A549 (cell line): Measurements from ENCODE around the gene SFTPB.
"Not testable (repeated sequence)": the region's sequence is repeated elsewhere in the genome, so short reads cannot be mapped to it uniquely, and the experiment has no call there.

Experiments
- BCL3 ChIP-seq: fragments of >200 bp; sonication (Bioruptor Twin); formaldehyde crosslinking; IDR thresholded peaks from 3 replicates; pipeline ENCODE4 v1.6.1; 2016
- CEBPB ChIP-seq, 2 experiments: fragments of >200 bp in 1 of 2; sonication (Bioruptor Twin) in 1 of 2; formaldehyde crosslinking in 1 of 2; IDR thresholded peaks; 2 replicates each; pipeline ENCODE4 v1.6.1; 2012 to 2016
- EHMT2 ChIP-seq: fragments of 200-600 bp; sonication (generic); IDR thresholded peaks from 2 replicates; pipeline ENCODE4 v1.6.1; 2016; ENCODE audit warnings: antibody characterized with exemption, low read depth, mild to moderate bottlenecking, moderate library complexity
- HOXA7 ChIP-seq: fragments of 250-450 bp; sonication (Bioruptor Pico); IDR thresholded peaks from 2 replicates; pipeline ENCODE4 v1.5.0; 2020; ENCODE audit warnings: mild to moderate bottlenecking, moderate library complexity
- MYC ChIP-seq: IDR thresholded peaks from 2 replicates; pipeline ENCODE4 v1.6.1; 2012; ENCODE audit warnings: mild to moderate bottlenecking, inconsistent platforms, low read length, improper control_type of control experiment, borderline replicate concordance
- PHF8 ChIP-seq: fragments of 200-600 bp; sonication (generic); IDR thresholded peaks from 2 replicates; pipeline ENCODE4 v1.6.1; 2016; ENCODE audit warnings: low read depth, mild to moderate bottlenecking, antibody characterized with exemption, moderate library complexity, borderline replicate concordance
- POLR2A ChIP-seq: IDR thresholded peaks from 2 replicates; pipeline ENCODE4 v1.6.1; 2012; ENCODE audit warnings: mild to moderate bottlenecking, low read length
- RCOR1 ChIP-seq: fragments of 150-350 bp; IDR thresholded peaks from 2 replicates; pipeline ENCODE4 v1.6.1; 2014; ENCODE audit warnings: antibody characterized with exemption, low read length, low read depth
- SMC3 ChIP-seq: fragments of >200 bp; sonication (Bioruptor Twin); formaldehyde crosslinking; IDR thresholded peaks from 3 replicates; pipeline ENCODE4 v1.6.1; 2018; ENCODE audit warnings: inconsistent platforms
- TP53 ChIP-seq: fragments of 250-450 bp; sonication (Bioruptor Pico); IDR thresholded peaks from 2 replicates; pipeline ENCODE4 v1.5.0; 2021; ENCODE audit warnings: mild to moderate bottlenecking, moderate library complexity
- ZFP36 ChIP-seq: fragments of 450-650 bp; IDR thresholded peaks from 2 replicates; pipeline ENCODE4 v1.6.1; 2014; ENCODE audit warnings: borderline replicate concordance; ENCODE audit not compliant: partially characterized antibody
- TF ChIP-seq, protein P1 (sequence below): fragments of >200 bp; sonication (Bioruptor Twin); formaldehyde crosslinking; IDR thresholded peaks from 3 replicates; pipeline ENCODE4 v1.5.1; 2016
- TF ChIP-seq, protein P2 (sequence below): IDR thresholded peaks from 2 replicates; pipeline ENCODE4 v1.6.1; 2012
- TF ChIP-seq, protein P3 (sequence below): IDR thresholded peaks from 2 replicates; pipeline ENCODE4 v1.6.1; 2012; ENCODE audit warnings: low read depth, borderline replicate concordance

DNA sequence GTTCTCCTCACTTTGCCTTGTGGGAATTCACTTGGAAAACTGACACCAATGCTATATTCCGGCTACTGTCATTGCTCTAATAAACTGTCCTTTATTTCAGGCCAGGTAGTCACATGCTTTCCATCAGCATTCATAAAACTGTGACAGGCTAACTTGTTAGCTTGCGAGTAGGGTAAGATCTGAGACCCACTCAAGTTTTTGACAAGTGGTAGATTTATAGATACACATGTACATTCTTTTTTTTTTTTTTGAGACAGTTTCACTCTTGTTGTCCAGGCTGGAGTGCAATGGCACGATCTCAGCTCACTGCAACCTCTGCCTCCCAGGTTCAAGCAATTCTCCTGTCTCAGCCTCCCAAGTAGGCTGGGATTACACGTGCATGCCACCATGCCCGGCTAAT lies 50.3 kb downstream of the SFTPB start:
- TF ChIP-seq, protein P1, sequence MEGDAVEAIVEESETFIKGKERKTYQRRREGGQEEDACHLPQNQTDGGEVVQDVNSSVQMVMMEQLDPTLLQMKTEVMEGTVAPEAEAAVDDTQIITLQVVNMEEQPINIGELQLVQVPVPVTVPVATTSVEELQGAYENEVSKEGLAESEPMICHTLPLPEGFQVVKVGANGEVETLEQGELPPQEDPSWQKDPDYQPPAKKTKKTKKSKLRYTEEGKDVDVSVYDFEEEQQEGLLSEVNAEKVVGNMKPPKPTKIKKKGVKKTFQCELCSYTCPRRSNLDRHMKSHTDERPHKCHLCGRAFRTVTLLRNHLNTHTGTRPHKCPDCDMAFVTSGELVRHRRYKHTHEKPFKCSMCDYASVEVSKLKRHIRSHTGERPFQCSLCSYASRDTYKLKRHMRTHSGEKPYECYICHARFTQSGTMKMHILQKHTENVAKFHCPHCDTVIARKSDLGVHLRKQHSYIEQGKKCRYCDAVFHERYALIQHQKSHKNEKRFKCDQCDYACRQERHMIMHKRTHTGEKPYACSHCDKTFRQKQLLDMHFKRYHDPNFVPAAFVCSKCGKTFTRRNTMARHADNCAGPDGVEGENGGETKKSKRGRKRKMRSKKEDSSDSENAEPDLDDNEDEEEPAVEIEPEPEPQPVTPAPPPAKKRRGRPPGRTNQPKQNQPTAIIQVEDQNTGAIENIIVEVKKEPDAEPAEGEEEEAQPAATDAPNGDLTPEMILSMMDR, result not testable (repeated sequence)
- not testable (repeated sequence) for TF ChIP-seq HOXA7 (CRISPR knock-in tag); TP53 (CRISPR knock-in tag); CEBPB (IDR thresholded peaks at IDR 0.05); ZFP36; RCOR1; SMC3; PHF8; BCL3; MYC; EHMT2; POLR2A
- TF ChIP-seq, protein P2, sequence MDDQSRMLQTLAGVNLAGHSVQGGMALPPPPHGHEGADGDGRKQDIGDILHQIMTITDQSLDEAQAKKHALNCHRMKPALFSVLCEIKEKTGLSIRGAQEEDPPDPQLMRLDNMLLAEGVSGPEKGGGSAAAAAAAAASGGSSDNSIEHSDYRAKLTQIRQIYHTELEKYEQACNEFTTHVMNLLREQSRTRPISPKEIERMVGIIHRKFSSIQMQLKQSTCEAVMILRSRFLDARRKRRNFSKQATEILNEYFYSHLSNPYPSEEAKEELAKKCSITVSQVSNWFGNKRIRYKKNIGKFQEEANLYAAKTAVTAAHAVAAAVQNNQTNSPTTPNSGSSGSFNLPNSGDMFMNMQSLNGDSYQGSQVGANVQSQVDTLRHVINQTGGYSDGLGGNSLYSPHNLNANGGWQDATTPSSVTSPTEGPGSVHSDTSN, result not testable (repeated sequence)
- TF ChIP-seq, protein P3, sequence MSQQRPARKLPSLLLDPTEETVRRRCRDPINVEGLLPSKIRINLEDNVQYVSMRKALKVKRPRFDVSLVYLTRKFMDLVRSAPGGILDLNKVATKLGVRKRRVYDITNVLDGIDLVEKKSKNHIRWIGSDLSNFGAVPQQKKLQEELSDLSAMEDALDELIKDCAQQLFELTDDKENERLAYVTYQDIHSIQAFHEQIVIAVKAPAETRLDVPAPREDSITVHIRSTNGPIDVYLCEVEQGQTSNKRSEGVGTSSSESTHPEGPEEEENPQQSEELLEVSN, result not testable (repeated sequence)
